Ecto neural progenitor cell (in vitro differentiated cells): Measurements from ENCODE around the gene ZNF70.
"Not testable (repeated sequence)": the region's sequence is repeated elsewhere in the genome, so short reads cannot be mapped to it uniquely, and the experiment has no call there.

Source experiments
- DNase-seq: peaks from one replicate; pipeline ENCODE4 v3.0.0-alpha.2; 2018; ENCODE audit warnings: low spot score

ZNF70 gene

GRCh38 chr22:23756891-23757290, 6.0 kb upstream of the ZNF70 start:
- no peak for DNase-seq

GRCh38 chr22:23755711-23756110, 4.8 kb upstream of the ZNF70 start:
- no peak for DNase-seq

GRCh38 chr22:23754980-23755636, 4.2 kb upstream of the ZNF70 start:
- DNase-seq = no peak

GRCh38 chr22:23754220-23754919, 3.5 kb upstream of the ZNF70 start, which contains the start of gene VPREB3:
TSS of gene VPREB3 (minus strand) at chr22:23754425. CDS start at chr22:23754363, 62 bp downstream.
- no peak for DNase-seq

GRCh38 chr22:23753385-23753784, 2.5 kb upstream of the ZNF70 start:
- DNase-seq = no peak

GRCh38 chr22:23752750-23753149, 1.8 kb upstream of the ZNF70 start:
- DNase-seq = no peak

- no peak for DNase-seq
Observed at GRCh38 chr22:23752090-23752691, 1.3 kb upstream of the ZNF70 start.

GRCh38 chr22:23751441-23751996, 607 bp upstream of the ZNF70 start:
- DNase-seq = no peak

GRCh38 chr22:23750367-23750713, 572 bp downstream of the ZNF70 start:
- no peak for DNase-seq

GRCh38 chr22:23749841-23750301, 1.0 kb downstream of the ZNF70 start:
- DNase-seq = no peak

- DNase-seq = no peak
Observed at GRCh38 chr22:23745791-23746190, 5.1 kb downstream of the ZNF70 start.

GRCh38 chr22:23744485-23744884, 6.4 kb downstream of the ZNF70 start:
- DNase-seq = no peak

GRCh38 chr22:23744001-23744400, 6.9 kb downstream of the ZNF70 start:
- DNase-seq = no peak

GRCh38 chr22:23743303-23743705, 7.6 kb downstream of the ZNF70 start:
- no peak for DNase-seq

- DNase-seq = no peak
Observed at GRCh38 chr22:23742505-23743264, 8.2 kb downstream of the ZNF70 start.

- no peak for DNase-seq
Observed at GRCh38 chr22:23737696-23738095, 13.2 kb downstream of the ZNF70 start.

- not testable (repeated sequence) for DNase-seq
Observed at GRCh38 chr22:23728108-23728507, 22.8 kb downstream of the ZNF70 start.

GRCh38 chr22:23722724-23723123, 28.2 kb downstream of the ZNF70 start:
- DNase-seq = no peak

GRCh38 chr22:23722160-23722559, 28.8 kb downstream of the ZNF70 start:
- no peak for DNase-seq

GRCh38 chr22:23720855-23721254, 30.1 kb downstream of the ZNF70 start:
- no peak for DNase-seq

GRCh38 chr22:23718371-23719165, 32.3 kb downstream of the ZNF70 start:
- no peak for DNase-seq
